ENCODE data around the gene PIGP. TPM values are rescaled to one million over a fixed set of nuclear protein-coding genes. Genes with fewer than 3 reads are reported as not detected.

PIGP gene
- total RNA-seq, 4 donors from 2014 or later = 21.8 to 31.8 (median 25.5) TPM

DNA sequence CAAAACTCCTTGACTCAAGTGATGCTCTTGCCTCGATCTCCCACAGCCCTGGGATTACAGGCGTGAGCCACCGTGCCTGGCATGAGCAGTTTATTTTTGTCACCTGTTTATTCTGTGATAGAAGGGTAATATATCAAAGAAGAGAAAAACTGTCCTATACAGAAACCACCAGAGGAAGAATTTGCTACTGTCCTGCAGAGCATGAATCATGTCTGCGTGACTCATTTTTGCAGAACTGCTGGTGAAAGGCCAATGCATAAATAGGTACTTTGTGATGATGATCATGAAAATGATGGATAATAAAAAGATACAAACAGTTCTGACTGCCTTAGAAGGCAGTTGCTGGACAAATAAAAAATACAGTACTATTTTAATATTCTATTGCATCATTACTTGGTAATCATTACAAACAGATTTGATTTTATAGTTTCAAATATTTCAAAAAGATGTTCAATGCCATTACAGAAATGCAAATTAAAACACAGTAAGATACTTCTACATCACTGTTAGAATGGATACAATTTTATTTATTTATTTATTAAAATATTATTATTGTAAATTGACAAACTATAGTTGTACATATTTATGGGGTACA is 39.9 kb downstream of the PIGP start:
- H3K27ac ChIP-seq = no peak overlapping the region

GRCh38 chr21:37032293-37032692 is 40.6 kb downstream of the PIGP start:
- Histone ChIP-seq H3K27me3 (no peaks in the 10 kb centered on the region), H3K4me3 (no peak overlapping the region), H3K9me3 (no peaks in the 10 kb centered on the region), H3K27ac (no peak overlapping the region), H3K4me1 (no peaks in the 10 kb centered on the region), H3K36me3 (no peaks in the 10 kb centered on the region)
- no peak for TF ChIP-seq POLR2A (IDR thresholded peaks at IDR 0.05)
- TF ChIP-seq, protein P1, sequence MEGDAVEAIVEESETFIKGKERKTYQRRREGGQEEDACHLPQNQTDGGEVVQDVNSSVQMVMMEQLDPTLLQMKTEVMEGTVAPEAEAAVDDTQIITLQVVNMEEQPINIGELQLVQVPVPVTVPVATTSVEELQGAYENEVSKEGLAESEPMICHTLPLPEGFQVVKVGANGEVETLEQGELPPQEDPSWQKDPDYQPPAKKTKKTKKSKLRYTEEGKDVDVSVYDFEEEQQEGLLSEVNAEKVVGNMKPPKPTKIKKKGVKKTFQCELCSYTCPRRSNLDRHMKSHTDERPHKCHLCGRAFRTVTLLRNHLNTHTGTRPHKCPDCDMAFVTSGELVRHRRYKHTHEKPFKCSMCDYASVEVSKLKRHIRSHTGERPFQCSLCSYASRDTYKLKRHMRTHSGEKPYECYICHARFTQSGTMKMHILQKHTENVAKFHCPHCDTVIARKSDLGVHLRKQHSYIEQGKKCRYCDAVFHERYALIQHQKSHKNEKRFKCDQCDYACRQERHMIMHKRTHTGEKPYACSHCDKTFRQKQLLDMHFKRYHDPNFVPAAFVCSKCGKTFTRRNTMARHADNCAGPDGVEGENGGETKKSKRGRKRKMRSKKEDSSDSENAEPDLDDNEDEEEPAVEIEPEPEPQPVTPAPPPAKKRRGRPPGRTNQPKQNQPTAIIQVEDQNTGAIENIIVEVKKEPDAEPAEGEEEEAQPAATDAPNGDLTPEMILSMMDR (IDR thresholded peaks at IDR 0.05 in 4 of 5, conservative IDR thresholded peaks at IDR 0.05 in 1 of 5) = no peak
- intact Hi-C loops (cut with DNase I; ENCODE audit: low total_unique reads) (no loop called here), in situ Hi-C loops (cut with MboI; ENCODE audit: low sequenced_read_pairs in 4 of 4) (no loop called here)
- DNase-seq = no peak
- no peak for ATAC-seq

More for the DNA sequence above, 39.9 kb downstream of the PIGP start:
- Histone ChIP-seq H3K36me3 (no peaks in the 10 kb centered on the region), H3K27me3 (no peaks in the 10 kb centered on the region), H3K9me3 (no peaks in the 10 kb centered on the region), H3K4me1 (no peaks in the 10 kb centered on the region), H3K4me3 (no peak overlapping the region)
- TF ChIP-seq POLR2A (IDR thresholded peaks at IDR 0.05) = no peak
- TF ChIP-seq, protein P1 (IDR thresholded peaks at IDR 0.05 in 4 of 5, conservative IDR thresholded peaks at IDR 0.05 in 1 of 5) = no peak
- DNase-seq (no peak), ATAC-seq (no peak)
- intact Hi-C loops (cut with DNase I; ENCODE audit: low total_unique reads) (no loop called here), in situ Hi-C loops (cut with MboI; ENCODE audit: low sequenced_read_pairs in 4 of 4) (no loop called here)

GRCh38 chr21:37030864-37031263 is 42.0 kb downstream of the PIGP start:
- ATAC-seq (no peak), DNase-seq (no peak)
- no peaks in the 10 kb centered on the region for H3K36me3 ChIP-seq
- no peaks in the 10 kb centered on the region for H3K9me3 ChIP-seq
- H3K27ac ChIP-seq = no peak overlapping the region
- H3K4me3 ChIP-seq = no peak overlapping the region
- intact Hi-C loops (cut with DNase I; ENCODE audit: low total_unique reads) = no loop called here
- no peaks in the 10 kb centered on the region for H3K4me1 ChIP-seq
- TF ChIP-seq, protein P1 (IDR thresholded peaks at IDR 0.05 in 4 of 5, conservative IDR thresholded peaks at IDR 0.05 in 1 of 5) = no peak
- no peak for TF ChIP-seq POLR2A (IDR thresholded peaks at IDR 0.05)
- in situ Hi-C loops (cut with MboI; ENCODE audit: low sequenced_read_pairs in 4 of 4) = no loop called here
- H3K27me3 ChIP-seq = no peaks in the 10 kb centered on the region

- no peak for DNase-seq
- in situ Hi-C loops (cut with MboI; ENCODE audit: low sequenced_read_pairs in 4 of 4) = no loop called here
- intact Hi-C loops (cut with DNase I; ENCODE audit: low total_unique reads) = no loop called here
- H3K27me3 ChIP-seq = no peaks in the 10 kb centered on the region
- H3K9me3 ChIP-seq = no peaks in the 10 kb centered on the region
- H3K4me1 ChIP-seq = no peaks in the 10 kb centered on the region
- TF ChIP-seq, protein P1 (IDR thresholded peaks at IDR 0.05 in 4 of 5, conservative IDR thresholded peaks at IDR 0.05 in 1 of 5) = no peak
- TF ChIP-seq POLR2A (IDR thresholded peaks at IDR 0.05) = no peak
- no peaks in the 10 kb centered on the region for H3K36me3 ChIP-seq
- H3K4me3 ChIP-seq = no peak overlapping the region
- no peak for ATAC-seq
- no peak overlapping the region for H3K27ac ChIP-seq
These were observed 44.3 kb downstream of the PIGP start for GRCh38 chr21:37028570-37028969.

GRCh38 chr21:37026499-37026898 is 46.4 kb downstream of the PIGP start:
- intact Hi-C loops (cut with DNase I; ENCODE audit: low total_unique reads) (no loop called here), in situ Hi-C loops (cut with MboI; ENCODE audit: low sequenced_read_pairs in 4 of 4) (no loop called here)
- Histone ChIP-seq H3K27ac (no peak overlapping the region), H3K36me3 (no peaks in the 10 kb centered on the region), H3K4me1 (no peaks in the 10 kb centered on the region), H3K9me3 (no peaks in the 10 kb centered on the region), H3K4me3 (no peak overlapping the region), H3K27me3 (no peaks in the 10 kb centered on the region)
- DNase-seq = no peak
- no peak for ATAC-seq
- TF ChIP-seq, protein P1 (IDR thresholded peaks at IDR 0.05 in 4 of 5, conservative IDR thresholded peaks at IDR 0.05 in 1 of 5) = no peak
- no peak for TF ChIP-seq POLR2A (IDR thresholded peaks at IDR 0.05)

Measured in gastrocnemius medialis (tissue), 4 donors.